Measurements from ENCODE around the gene DRD4.

- TF ChIP-seq, protein P1, sequence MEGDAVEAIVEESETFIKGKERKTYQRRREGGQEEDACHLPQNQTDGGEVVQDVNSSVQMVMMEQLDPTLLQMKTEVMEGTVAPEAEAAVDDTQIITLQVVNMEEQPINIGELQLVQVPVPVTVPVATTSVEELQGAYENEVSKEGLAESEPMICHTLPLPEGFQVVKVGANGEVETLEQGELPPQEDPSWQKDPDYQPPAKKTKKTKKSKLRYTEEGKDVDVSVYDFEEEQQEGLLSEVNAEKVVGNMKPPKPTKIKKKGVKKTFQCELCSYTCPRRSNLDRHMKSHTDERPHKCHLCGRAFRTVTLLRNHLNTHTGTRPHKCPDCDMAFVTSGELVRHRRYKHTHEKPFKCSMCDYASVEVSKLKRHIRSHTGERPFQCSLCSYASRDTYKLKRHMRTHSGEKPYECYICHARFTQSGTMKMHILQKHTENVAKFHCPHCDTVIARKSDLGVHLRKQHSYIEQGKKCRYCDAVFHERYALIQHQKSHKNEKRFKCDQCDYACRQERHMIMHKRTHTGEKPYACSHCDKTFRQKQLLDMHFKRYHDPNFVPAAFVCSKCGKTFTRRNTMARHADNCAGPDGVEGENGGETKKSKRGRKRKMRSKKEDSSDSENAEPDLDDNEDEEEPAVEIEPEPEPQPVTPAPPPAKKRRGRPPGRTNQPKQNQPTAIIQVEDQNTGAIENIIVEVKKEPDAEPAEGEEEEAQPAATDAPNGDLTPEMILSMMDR (IDR thresholded peaks at IDR 0.05; ENCODE audit: low read depth, low read length): no peak
- no peak for TF ChIP-seq POLR2A (IDR thresholded peaks at IDR 0.05; ENCODE audit: extremely low read depth, insufficient read length)
Measured at GRCh38 chr11:595400-595799, 41.7 kb upstream of the DRD4 start.

Data from NB4 (cell line).